Stimulated activated naive B cell treated with anti-CD40 and anti-IgM and Interleukin-4, amounts not matched to agents 10 μg/mL and 1 μg/mL and 100 μg/mL, for 72 hours (primary cell): ENCODE measurements around the gene SHPK.

Source experiments
- ATAC-seq, 2 donors: fragments of 150-1000 bp; cut with Tn5 transposase; replicated peaks; 2 replicates each; pipeline ENCODE4 v1.10.0; 2021; ENCODE audit warnings: moderate library complexity in 1 of 2
- DNase-seq: peaks from one replicate; pipeline ENCODE4 v3.0.0; 2021
- H3K27ac Mint-ChIP-seq: one replicate; pipeline ENCODE4 v1.8.0; 2022; ENCODE audit warnings: mild to moderate bottlenecking, mixed read lengths
- H3K27me3 Mint-ChIP-seq, 2 donors: one replicate each; pipeline ENCODE4 v1.8.0; 2022; ENCODE audit warnings: mixed read lengths in 2 of 2
- H3K36me3 Mint-ChIP-seq, 2 donors: one replicate each; pipeline ENCODE4 v1.8.0; 2022; ENCODE audit warnings: mixed read lengths in 2 of 2, mild to moderate bottlenecking in 1 of 2
- H3K4me1 Mint-ChIP-seq, 2 donors: one replicate each; pipeline ENCODE4 v1.8.0; 2022; ENCODE audit warnings: mixed read lengths in 2 of 2, mild to moderate bottlenecking in 1 of 2
- H3K4me3 Mint-ChIP-seq, 2 donors: one replicate each; pipeline ENCODE4 v1.8.0; 2022; ENCODE audit warnings: mild to moderate bottlenecking in 2 of 2, mixed read lengths in 2 of 2, moderate library complexity in 1 of 2
- H3K9me3 Mint-ChIP-seq, 2 donors: one replicate each; pipeline ENCODE4 v1.8.0; 2022; ENCODE audit warnings: mixed read lengths in 2 of 2, mild to moderate bottlenecking in 1 of 2

SHPK gene

DNA sequence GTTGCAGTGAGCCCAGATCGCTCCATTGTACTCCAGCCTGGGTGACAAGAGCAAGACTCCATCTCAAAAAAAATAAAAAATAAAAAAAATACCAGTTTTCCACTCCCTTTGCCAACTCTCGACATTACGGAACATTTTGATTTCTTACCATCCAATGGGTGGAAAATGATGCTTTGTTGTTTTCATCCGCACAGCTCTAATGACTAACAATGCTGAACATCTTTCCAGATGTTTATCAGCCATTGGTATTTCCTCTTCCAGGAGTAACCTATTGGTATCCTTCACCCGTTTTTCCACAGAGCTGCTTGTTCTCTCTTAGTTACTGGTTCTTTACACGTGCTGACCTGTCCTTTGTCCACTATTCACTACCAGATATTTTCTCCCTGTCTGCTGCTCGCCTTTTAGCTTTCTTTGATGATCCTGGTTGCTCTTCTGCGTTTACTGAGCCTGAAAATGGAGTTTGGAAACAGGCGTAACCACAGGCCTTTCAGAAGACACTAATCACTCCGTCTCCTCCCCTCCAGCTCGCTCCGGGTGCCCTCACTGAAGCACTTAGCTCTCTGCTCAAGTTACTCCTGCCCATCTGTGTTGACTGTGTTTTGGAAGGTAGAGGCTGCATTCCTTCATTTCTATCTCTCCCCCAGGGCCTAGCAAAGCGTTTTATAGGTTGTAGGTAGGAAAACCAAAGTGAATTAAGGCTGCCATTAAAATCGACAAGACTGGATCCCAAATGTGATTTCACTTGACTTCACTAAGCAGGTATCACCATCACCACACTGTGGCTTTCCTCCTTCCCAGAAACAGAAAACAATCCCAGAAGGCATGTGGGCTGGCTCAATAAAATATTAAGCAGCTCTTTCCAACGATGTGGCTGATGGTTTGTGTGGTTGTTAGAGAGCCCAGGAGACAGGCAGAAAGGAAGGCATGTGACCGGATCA is 8.9 kb downstream of the SHPK start:
- H3K27ac Mint-ChIP-seq = no peak overlapping the region
- H3K9me3 Mint-ChIP-seq = no peaks in the 10 kb centered on the region
- H3K36me3 Mint-ChIP-seq = peaks cover 30 to 39% of the 10 kb centered on the region in 2 donors
- ATAC-seq = no peak
- DNase-seq = no peak
- no peak overlapping the region for H3K4me3 Mint-ChIP-seq
- peaks cover 3 to 7% of the 10 kb centered on the region in 2 donors for H3K4me1 Mint-ChIP-seq
- no peaks in the 10 kb centered on the region for H3K27me3 Mint-ChIP-seq

DNA sequence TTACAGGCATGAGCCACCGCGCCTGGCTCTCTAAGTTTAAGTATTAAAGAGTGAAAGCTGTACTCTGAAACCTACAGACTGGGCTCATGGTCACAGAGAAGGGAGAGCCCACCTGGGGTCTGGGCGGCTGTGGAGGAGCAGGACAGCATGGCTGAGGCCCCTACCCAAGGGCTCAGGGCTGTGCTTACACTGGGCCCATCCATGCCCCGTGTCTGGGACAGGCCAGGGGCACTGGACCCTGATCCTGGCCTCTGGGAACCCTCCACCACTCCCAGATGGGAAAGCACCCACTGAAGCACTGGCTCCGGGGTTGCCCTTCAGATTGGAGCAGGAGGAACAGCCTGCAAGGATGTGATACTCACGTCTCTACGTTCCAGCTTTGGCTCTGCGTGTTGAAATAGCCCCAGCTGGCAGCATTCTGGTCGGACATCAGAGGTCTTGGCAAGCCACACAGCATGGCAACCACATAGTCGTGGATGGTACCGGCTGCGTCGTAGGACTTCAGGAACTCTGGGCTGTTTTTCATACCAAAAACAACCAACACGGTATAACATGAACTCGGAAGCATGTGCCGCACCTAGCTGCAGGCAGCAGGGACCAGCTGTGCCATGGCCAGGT is 13.0 kb downstream of the SHPK start:
- Mint-ChIP-seq H3K9me3 (no peaks in the 10 kb centered on the region), H3K4me1 (no peaks in the 10 kb centered on the region), H3K27ac (no peak overlapping the region), H3K27me3 (no peaks in the 10 kb centered on the region), H3K36me3 (peaks cover 42 to 44% of the 10 kb centered on the region in 2 donors), H3K4me3 (no peak overlapping the region)
- ATAC-seq = no peak
- DNase-seq = no peak

DNA sequence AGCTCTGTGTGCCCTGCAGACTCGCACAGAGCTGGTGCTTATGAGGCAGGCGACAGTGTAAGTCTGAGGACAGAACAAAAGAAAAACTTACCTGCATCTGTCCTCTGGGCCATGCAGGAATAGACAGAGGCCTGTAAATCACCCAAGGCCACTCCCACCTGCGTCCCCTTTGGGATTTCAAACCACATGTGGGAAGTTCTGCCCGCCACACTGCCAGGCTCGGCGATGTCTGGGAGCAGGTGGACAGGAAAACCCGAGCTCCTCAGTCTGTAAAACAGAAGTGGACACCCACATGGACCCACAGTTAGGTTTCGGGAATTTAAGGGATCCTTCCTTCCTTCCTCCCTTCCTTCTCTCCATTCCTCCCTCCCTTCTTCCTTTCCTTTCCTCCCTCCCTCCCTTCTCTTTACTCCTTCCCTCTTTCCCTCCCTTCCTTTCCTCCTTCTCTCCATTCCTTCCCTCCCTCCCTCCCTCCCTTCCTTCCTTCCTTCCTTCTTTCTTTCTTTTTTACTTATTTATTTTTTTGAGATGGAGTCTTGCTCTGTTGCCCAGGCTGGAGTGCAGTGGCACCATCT is 14.8 kb downstream of the SHPK start:
- H3K4me3 Mint-ChIP-seq = no peak overlapping the region
- H3K27ac Mint-ChIP-seq = no peak overlapping the region
- no peaks in the 10 kb centered on the region for H3K27me3 Mint-ChIP-seq
- no peak for ATAC-seq
- peaks cover 50 to 54% of the 10 kb centered on the region in 2 donors for H3K36me3 Mint-ChIP-seq
- no peaks in the 10 kb centered on the region for H3K9me3 Mint-ChIP-seq
- no peak for DNase-seq
- H3K4me1 Mint-ChIP-seq = no peaks in the 10 kb centered on the region

DNA sequence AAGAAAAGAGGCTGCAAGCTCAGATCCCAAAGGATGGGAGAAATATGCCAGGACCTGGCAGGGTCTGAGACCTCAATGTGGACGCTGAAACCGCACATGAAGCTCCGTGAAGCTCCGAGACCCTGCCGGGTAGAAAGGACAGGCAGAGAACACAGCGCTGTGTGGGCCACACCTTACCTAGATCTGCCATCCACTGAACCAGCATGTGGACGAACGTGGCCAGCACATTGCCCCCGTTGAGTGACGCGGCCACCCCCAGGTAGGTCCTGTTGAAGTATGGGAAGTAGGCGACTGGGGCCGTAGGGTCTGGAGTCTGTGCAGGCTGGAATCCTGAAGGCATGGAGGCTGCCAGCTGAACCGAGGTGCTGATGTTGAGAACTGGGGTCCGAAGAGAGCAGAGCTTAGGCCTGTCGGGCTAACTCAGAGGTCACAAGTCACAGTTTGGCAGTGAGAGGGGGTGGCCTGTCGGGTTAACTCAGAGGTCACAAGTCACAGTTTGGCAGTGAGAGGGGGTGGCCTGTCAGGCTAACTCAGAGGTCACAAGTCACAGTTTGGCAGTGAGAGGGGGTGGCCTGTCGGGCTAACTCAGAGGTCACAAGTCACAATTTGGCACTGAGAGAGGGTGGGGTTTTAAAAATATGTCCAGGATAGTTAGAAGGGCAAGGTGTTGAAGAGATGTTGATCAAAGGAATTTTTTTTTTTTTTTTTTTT is 20.7 kb downstream of the SHPK start:
- H3K9me3 Mint-ChIP-seq = no peaks in the 10 kb centered on the region
- H3K27ac Mint-ChIP-seq = no peak overlapping the region
- ATAC-seq = no peak
- H3K4me3 Mint-ChIP-seq = no peak overlapping the region
- H3K27me3 Mint-ChIP-seq = no peaks in the 10 kb centered on the region
- no peak for DNase-seq
- H3K4me1 Mint-ChIP-seq = no peaks in the 10 kb centered on the region
- peaks cover 69 to 70% of the 10 kb centered on the region in 2 donors for H3K36me3 Mint-ChIP-seq

DNA sequence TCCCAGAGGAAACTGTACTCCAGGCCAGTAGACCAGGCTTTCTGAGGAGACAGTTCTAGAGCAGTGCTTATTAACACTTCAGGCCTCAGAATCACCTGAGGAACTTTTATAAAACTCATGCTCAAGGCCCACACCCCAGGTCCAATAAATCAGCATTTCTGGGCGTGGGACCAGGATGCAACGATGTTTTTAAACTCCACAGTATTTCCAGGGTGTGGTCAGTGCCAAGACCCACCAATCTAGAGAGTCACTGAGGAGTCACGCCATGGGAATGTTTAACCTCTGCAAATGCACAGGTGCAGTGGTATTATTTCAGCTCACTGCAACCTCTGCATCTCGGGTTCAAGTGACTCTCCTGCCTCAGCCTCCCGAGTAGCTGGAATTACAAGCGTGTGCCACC is 22.9 kb downstream of the SHPK start:
- peaks cover 67 to 68% of the 10 kb centered on the region in 2 donors for H3K36me3 Mint-ChIP-seq

DNA sequence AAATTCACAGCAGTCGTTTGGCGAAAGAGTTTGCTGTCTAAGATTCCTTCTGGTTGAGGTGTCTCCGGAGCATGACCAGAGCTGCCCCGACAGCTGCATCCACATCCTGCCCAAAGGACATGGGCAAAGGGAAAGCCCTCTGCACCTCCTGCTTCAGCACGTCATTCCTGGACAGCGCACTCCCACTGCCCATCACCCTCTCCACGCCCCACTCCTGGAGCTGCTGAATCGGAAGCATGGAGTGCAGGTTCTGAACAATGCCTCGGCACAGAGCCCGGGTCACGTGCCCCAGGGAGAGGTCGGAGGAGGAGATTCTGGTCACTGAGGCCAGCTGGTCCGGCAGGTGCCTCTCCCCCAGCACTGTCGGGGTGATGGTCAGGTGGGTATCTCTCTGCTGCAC is 25.5 kb downstream of the SHPK start:
- H3K27ac Mint-ChIP-seq = no peak overlapping the region
- H3K4me3 Mint-ChIP-seq = no peak overlapping the region
- H3K4me1 Mint-ChIP-seq = peaks cover 0 to 2% of the 10 kb centered on the region in 2 donors
- no peaks in the 10 kb centered on the region for H3K9me3 Mint-ChIP-seq
- DNase-seq (no peak), ATAC-seq (no peak)
- peaks cover 43 to 48% of the 10 kb centered on the region in 2 donors for H3K36me3 Mint-ChIP-seq
- H3K27me3 Mint-ChIP-seq = no peaks in the 10 kb centered on the region

More for the DNA sequence above, 22.9 kb downstream of the SHPK start:
- H3K9me3 Mint-ChIP-seq = no peaks in the 10 kb centered on the region
- H3K4me3 Mint-ChIP-seq = no peak overlapping the region
- no peak for DNase-seq
- H3K4me1 Mint-ChIP-seq = peaks cover 0 to 2% of the 10 kb centered on the region in 2 donors
- no peak overlapping the region for H3K27ac Mint-ChIP-seq
- ATAC-seq = no peak
- no peaks in the 10 kb centered on the region for H3K27me3 Mint-ChIP-seq

DNA sequence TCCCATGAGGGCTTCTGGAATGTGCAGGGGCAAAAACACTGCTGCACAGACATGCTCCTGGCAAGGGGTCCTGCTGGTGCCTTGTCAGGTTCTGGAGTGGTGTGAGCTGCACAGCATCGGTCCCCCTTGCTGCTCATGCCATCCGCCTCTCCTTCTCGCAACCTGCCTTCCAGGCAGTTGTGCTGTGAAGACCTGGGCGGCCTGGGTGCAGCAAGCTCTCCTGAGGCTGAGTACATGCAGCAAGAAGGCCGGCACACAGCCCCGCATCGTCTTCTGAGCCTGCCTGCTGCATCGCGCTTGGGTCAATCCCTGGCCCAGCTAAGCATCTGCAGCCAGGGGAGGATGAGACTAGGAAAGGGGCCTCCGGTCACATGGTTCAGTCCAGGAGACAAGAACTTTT is 26.4 kb downstream of the SHPK start:
- ATAC-seq (no peak), DNase-seq (no peak)
- peaks cover 0 to 4% of the 10 kb centered on the region in 2 donors for H3K4me1 Mint-ChIP-seq
- H3K27ac Mint-ChIP-seq = no peak overlapping the region
- no peaks in the 10 kb centered on the region for H3K9me3 Mint-ChIP-seq
- no peak overlapping the region for H3K4me3 Mint-ChIP-seq
- H3K27me3 Mint-ChIP-seq = no peaks in the 10 kb centered on the region
- peaks cover 35 to 42% of the 10 kb centered on the region in 2 donors for H3K36me3 Mint-ChIP-seq

DNA sequence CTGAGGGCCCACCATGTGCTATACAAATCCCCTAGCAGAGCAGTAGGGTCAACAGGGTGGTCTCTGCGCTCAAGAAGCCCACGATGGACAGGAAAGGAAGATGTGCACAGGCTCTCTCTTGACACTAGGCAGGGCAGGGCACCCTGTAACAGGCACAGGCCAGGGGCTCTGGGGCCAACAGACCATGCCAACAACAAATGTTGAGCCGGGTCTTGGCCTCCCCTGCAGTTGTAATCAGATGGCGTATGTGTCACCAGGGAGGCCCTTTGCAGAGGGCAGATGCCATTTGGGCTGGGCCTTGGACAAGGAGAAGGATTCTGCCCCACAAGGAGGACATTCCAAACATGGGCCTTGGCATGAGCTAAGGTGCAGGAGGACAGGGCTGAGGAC is 32.2 kb downstream of the SHPK start:
- DNase-seq (no peak), ATAC-seq (no peak)
- peaks cover 0 to 7% of the 10 kb centered on the region in 2 donors for H3K4me1 Mint-ChIP-seq
- H3K36me3 Mint-ChIP-seq = peaks cover 7 to 33% of the 10 kb centered on the region in 2 donors
- no peaks in the 10 kb centered on the region for H3K27me3 Mint-ChIP-seq
- H3K4me3 Mint-ChIP-seq = no peak overlapping the region
- no peak overlapping the region for H3K27ac Mint-ChIP-seq
- no peaks in the 10 kb centered on the region for H3K9me3 Mint-ChIP-seq

DNA sequence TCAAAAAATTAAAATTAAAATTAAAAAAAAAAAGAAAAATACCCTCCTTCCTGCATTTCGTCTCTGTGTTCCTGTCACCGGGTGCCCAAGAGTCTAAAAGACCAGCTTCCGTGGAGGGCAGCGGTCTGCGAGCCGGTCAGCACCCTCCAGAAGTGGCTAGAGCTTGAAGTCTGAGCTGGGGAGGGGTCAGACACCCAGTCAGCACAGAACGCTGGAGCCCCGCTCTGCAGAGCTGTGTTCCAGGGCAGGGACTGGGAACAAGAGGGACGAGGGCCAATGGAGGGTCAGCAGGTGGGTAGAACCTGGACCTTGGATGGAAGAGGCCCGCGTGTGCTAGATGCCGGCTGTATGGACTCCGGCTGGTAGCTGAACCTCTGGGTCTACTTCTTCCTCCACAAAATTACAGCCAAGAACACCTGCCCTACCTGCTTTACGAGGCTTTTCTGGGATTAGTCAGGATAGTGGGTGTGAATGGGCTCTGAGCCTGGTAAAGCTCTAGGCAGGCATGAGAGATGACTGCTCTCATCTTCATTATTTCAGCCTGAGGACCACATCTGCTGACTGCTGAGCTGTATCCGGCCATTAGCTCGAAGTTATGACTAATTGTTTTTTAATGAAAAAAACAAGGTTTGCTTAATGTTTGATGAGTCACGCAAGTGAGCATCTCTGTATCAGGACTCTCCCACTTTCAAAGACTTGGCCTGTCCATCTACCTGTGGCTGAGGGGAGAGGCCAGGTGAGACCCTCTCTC is 32.8 kb downstream of the SHPK start:
- Mint-ChIP-seq H3K9me3 (no peaks in the 10 kb centered on the region), H3K4me3 (no peak overlapping the region), H3K27me3 (no peaks in the 10 kb centered on the region), H3K4me1 (peaks cover 0 to 6% of the 10 kb centered on the region in 2 donors), H3K36me3 (peaks cover 4 to 30% of the 10 kb centered on the region in 2 donors), H3K27ac (no peak overlapping the region)
- ATAC-seq (no peak), DNase-seq (no peak)

DNA sequence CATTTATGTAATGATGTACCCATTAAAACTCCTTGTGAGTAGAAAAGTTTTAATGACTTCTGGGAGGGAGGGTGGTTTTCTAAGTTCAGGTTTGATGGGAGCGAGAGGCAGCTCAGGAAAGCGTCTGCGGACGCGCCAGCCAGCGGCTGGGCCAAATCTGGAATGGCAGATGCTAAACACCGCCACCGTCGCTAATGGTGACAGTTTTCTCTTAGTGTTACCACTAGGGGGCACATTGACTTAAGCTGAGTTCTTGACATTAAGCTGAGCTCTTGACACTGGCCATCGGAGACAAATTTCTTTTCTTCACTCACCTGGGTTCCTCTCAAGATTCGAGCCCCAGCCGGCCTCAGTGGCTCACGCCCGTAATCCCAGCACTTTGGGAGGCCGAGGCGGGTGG is 33.6 kb downstream of the SHPK start:
- no peak overlapping the region for H3K27ac Mint-ChIP-seq
- H3K27me3 Mint-ChIP-seq = no peaks in the 10 kb centered on the region
- ATAC-seq = peak; percentile 46 to 51
- peaks cover 2 to 30% of the 10 kb centered on the region in 2 donors for H3K36me3 Mint-ChIP-seq
- H3K4me3 Mint-ChIP-seq = no peak overlapping the region
- no peaks in the 10 kb centered on the region for H3K9me3 Mint-ChIP-seq
- H3K4me1 Mint-ChIP-seq = peaks cover 0 to 5% of the 10 kb centered on the region in 2 donors
- DNase-seq = no peak

DNA sequence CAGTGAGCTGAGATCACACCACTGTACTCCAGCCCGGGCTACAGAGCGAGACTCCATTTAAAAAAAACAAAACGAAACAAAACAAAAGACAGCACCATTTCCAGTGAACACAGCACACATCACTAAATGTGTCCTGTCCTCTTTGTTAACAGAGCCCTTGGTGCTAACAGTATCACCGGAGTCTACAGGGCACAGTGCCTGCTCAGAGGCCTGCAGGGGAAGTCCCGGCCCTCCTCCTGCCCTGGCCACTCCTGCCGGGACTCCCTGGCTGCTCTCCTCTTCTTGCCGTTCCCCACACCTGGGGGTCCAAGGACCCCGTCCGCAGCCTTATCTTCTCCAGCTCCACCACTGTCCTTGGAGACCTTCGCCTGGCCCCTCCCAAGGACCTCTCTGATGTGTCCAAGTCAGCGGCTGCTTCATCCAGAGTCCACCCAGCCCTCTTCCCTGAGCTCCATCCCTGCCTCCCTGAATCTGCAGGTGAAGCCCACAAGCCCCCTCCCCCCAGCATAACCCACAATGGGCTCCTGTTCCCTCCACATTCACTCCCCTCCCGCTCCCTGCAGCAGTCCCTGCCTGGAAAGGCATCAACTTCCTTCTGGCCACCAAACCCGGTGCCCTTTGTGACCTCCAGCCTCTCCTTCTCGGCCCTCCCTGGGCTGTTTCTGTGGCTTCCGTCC is 35.4 kb downstream of the SHPK start:
- DNase-seq = no peak
- Mint-ChIP-seq H3K4me3 (no peak overlapping the region), H3K4me1 (peaks cover 0 to 5% of the 10 kb centered on the region in 2 donors), H3K27ac (peak overlapping the region; percentile 56), H3K9me3 (no peaks in the 10 kb centered on the region), H3K36me3 (peaks cover 2 to 26% of the 10 kb centered on the region in 2 donors), H3K27me3 (no peaks in the 10 kb centered on the region)
- ATAC-seq = no peak

DNA sequence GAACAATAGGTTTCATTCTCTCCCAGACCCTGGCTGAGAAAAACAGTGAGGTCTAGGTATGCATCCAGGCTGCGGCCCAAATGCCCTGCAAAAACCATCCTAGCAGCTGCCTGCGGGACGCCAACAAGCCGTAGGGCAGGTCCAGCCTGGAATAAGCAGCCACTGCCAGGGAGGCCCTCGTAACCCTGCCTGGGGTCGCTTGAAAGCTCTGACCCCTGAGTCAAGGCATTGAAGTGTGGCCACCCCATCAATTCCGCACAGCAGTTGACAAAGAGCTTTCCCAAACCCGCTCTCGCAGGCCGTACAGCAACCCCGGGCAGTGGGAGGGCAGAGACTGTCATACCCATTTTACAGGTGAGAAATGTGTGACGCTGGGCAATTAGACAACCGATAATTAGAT is 38.0 kb downstream of the SHPK start:
- no peak for DNase-seq
- Mint-ChIP-seq H3K9me3 (no peaks in the 10 kb centered on the region), H3K27me3 (no peaks in the 10 kb centered on the region), H3K4me3 (no peak overlapping the region), H3K36me3 (peaks cover 1 to 16% of the 10 kb centered on the region in 2 donors), H3K27ac (no peak overlapping the region), H3K4me1 (peaks cover 0 to 2% of the 10 kb centered on the region in 2 donors)
- no peak for ATAC-seq

DNA sequence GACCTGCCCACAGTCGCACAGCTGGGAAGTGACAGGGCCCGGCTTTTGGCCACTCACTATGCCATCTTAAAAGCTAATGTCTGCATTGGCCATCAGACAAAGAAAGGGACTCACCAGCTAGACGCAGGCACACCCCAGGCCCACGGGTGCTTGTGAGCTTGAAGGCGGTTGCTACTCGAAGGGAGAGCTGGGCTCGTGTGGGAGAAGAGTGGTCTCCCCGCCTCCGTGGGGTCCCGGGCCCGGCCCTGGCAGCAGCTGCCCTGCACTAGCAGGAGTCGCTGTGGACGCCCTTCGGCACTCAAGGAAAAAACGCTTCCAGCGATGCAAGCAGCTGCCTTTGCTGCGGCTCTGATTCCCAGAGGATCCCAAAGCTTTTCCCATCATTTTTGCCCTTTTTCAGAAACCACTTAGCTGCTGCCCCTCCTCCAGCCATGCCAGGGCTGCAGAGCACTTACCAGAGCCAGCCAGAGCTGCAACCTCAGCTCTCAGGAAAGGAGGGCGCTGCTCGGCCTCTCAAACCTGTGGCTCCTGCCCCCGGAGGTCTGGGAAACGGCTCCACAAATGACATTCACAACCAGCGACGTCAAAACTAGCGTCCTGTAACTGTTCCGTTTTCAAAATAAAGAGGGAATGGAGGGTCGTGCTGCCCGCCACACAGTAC is 39.1 kb downstream of the SHPK start:
- ATAC-seq = no peak
- no peaks in the 10 kb centered on the region for H3K27me3 Mint-ChIP-seq

More for the DNA sequence above, 39.1 kb downstream of the SHPK start:
- H3K9me3 Mint-ChIP-seq = no peaks in the 10 kb centered on the region
- H3K4me1 Mint-ChIP-seq = no peaks in the 10 kb centered on the region
- H3K36me3 Mint-ChIP-seq = peaks cover 0 to 10% of the 10 kb centered on the region in 2 donors
- no peak overlapping the region for H3K27ac Mint-ChIP-seq
- no peak overlapping the region for H3K4me3 Mint-ChIP-seq
- DNase-seq = no peak
